ENCODE measurements around the gene IQCM. TPM values are rescaled to one million over a fixed set of nuclear protein-coding genes. Genes with fewer than 3 reads are reported as not detected.

The IQCM gene
- total RNA-seq, 1 experiment from 2014 or later, result 0.11 TPM

GRCh38 chr4:149781150-149781549 lies 34.5 kb downstream of the IQCM start (continued):
- TF ChIP-seq CDX4 (CRISPR knock-in tag; IDR thresholded peaks at IDR 0.05; ENCODE audit: borderline replicate concordance), result no peak
- TF ChIP-seq MYBL2 (CRISPR knock-in tag; IDR thresholded peaks at IDR 0.05), result no peak
- TF ChIP-seq ZNF138 (CRISPR knock-in tag; conservative IDR thresholded peaks at IDR 0.05), result no peak
- no peak for TF ChIP-seq JAZF1 (CRISPR knock-in tag; IDR thresholded peaks at IDR 0.05)
- no peak for TF ChIP-seq SMAD4 (CRISPR knock-in tag; IDR thresholded peaks at IDR 0.05)
- no peak for TF ChIP-seq NFE2L1 (CRISPR knock-in tag; IDR thresholded peaks at IDR 0.05)

GRCh38 chr4:149768477-149768876 lies 47.2 kb downstream of the IQCM start:
- POLR2A ChIA-PET, result no interaction called here
- no peak for DNase-seq (ENCODE audit: low spot score)
- TF ChIP-seq NR1H2 (CRISPR knock-in tag; IDR thresholded peaks at IDR 0.05) (no peak), ATF3 (CRISPR knock-in tag; conservative IDR thresholded peaks at IDR 0.05) (no peak), STAT6 (CRISPR knock-in tag; conservative IDR thresholded peaks at IDR 0.05; ENCODE audit: low read depth) (no peak)
- no peaks in the 10 kb centered on the region for H3K9me3 Mint-ChIP-seq
- H3K4me1 Mint-ChIP-seq, result peaks cover 9% of the 10 kb centered on the region
- no peak for ATAC-seq
- no peak overlapping the region for H3K4me3 Mint-ChIP-seq
- no peak overlapping the region for H3K27ac Mint-ChIP-seq
- CTCF ChIA-PET, result no interaction called here
- H3K36me3 Mint-ChIP-seq, result no peaks in the 10 kb centered on the region
- no peaks in the 10 kb centered on the region for H3K27me3 Mint-ChIP-seq (ENCODE audit: low read depth)

- Mint-ChIP-seq H3K4me3 (no peak overlapping the region), H3K27me3 (ENCODE audit: low read depth) (no peaks in the 10 kb centered on the region), H3K4me1 (peaks cover 9% of the 10 kb centered on the region), H3K36me3 (no peaks in the 10 kb centered on the region), H3K9me3 (no peaks in the 10 kb centered on the region), H3K27ac (no peak overlapping the region)
- CTCF ChIA-PET, result no interaction called here
- POLR2A ChIA-PET, result no interaction called here
- TF ChIP-seq HMGA2 (CRISPR knock-in tag; IDR thresholded peaks at IDR 0.05) (no peak), SOX15 (CRISPR knock-in tag; IDR thresholded peaks at IDR 0.05) (no peak), FOXP4 (CRISPR knock-in tag; IDR thresholded peaks at IDR 0.05) (no peak), OVOL2 (CRISPR knock-in tag; IDR thresholded peaks at IDR 0.05; ENCODE audit: borderline replicate concordance) (no peak), ZNF281 (CRISPR knock-in tag; IDR thresholded peaks at IDR 0.05) (no peak), CREM (CRISPR knock-in tag; IDR thresholded peaks at IDR 0.05) (no peak), ZNF532 (CRISPR knock-in tag; IDR thresholded peaks at IDR 0.05; ENCODE audit: borderline replicate concordance) (no peak), ATF3 (CRISPR knock-in tag; conservative IDR thresholded peaks at IDR 0.05) (no peak)
- ATAC-seq, result no peak
- DNase-seq (ENCODE audit: low spot score), result no peak
These were observed 49.5 kb downstream of the IQCM start for GRCh38 chr4:149766135-149766534.
